Measurements from ENCODE around the gene ISCU.
"Not testable (repeated sequence)": the region's sequence is repeated elsewhere in the genome, so short reads cannot be mapped to it uniquely, and the experiment has no call there.

Gene ISCU

GRCh38 chr12:108547686-108548085 lies 14.7 kb upstream of the ISCU start:
- no peak for DNase-seq

DNA sequence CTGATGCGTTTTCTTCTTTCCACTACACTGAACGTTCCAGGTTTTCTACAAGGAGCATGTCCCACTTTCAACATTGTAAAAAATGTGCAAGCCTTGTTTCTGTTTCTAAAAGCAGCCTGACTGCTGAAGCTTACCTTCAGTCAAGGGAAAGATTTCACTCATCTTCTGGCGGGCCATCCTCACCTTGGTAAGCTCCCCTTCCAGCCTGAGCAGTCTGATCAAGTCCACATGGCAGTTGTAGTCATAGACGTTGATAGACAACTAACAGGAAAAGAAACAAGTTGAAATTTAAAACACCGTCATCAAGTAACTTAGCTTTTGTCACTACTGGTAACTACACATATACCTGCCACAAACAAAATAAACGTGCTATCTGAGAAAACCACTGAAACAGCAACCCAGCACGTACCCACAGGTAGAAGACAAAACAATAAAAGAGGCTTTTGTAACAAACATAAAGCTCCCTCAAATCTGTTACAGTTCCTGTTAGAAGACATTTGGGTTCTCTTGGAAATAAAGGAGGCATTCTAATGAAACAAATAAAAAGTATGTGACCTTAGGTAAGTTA lies 13.4 kb upstream of the ISCU start:
- DNase-seq = no peak

DNA sequence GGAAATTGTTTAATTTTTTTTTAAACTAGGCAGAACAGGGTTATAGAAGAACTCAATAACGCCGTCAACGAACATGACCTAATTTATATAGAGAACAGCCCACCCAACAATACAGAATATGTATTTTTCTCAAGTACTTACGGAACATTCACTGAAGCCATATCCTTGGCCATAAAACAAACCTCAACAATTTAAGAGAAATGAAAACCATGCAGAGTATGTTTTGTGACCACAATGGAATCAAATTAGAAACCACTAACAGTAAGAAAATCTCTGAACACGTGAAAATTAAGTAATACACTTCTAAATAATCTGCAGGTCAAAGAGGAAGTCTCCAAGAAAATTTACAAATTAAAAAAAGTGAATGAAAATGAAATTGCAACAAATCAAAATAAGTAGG lies 10.9 kb upstream of the ISCU start:
- DNase-seq = no peak

GRCh38 chr12:108553799-108554198 lies 8.6 kb upstream of the ISCU start:
- no peak for DNase-seq

GRCh38 chr12:108555383-108555782 lies 7.0 kb upstream of the ISCU start:
- DNase-seq = not testable (repeated sequence)

DNA sequence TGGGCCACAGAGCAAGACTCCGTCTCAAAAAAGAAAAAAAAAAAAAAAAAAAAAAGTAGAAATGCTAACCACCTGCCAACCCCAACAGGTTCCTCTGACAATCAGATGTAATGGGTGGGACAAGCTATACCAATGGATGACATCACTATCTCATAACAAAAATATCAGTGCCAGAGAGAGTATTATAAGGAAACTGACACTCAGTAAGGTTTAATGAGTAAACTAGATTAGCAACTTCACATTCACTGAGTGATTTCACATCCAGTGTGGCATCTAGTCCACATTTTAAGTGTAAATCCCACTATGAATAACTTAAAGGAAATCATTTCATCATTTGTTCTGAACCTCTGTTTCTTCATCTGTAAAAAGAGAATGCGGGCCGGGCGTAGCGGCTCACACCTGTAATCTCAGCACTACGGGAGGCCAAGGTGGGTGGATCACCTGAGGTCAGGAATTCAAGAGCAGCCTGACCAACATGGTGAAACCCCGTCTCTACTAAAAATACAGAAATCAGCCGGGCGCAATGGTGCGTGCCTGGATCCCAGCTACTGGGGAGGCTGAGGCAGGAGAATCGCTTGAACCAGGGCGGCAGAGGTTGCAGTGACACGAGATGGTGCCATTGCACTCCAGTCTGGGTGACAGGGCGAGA lies 3.3 kb upstream of the ISCU start:
- DNase-seq = no peak

DNA sequence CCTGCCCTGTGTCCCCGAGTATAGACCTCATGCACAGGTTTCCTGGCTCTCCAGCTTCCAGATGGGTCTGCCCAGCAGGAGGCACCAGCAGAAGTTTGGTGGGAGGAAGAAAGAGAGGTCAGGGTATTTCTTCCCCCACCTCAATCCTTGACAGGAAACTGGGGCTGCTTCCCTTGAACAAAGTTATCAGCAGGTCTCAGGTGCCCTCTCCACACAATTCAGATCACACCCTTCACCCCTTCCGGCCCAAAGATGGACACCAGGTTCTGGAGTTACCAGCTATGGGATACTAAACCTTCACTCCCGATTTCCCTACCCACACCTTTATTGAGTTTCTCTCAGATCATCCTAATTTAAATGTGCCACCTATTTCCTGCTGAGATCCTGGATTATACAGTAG lies 2.6 kb upstream of the ISCU start:
- DNase-seq = no peak

- peak; percentile 22 for DNase-seq
Observed at GRCh38 chr12:108560321-108560721, 2.1 kb upstream of the ISCU start.

GRCh38 chr12:108560752-108561719 lies 1.4 kb upstream of the ISCU start, which contains the start of gene SART3:
Gene SART3, minus strand, starts transcription at chr12:108561173. Its CDS starts 19 bp downstream, at chr12:108561154.
- DNase-seq = peak; percentile 68

GRCh38 chr12:108561852-108562347 lies 496 bp upstream of the ISCU start:
- DNase-seq = peak; percentile 6

DNA sequence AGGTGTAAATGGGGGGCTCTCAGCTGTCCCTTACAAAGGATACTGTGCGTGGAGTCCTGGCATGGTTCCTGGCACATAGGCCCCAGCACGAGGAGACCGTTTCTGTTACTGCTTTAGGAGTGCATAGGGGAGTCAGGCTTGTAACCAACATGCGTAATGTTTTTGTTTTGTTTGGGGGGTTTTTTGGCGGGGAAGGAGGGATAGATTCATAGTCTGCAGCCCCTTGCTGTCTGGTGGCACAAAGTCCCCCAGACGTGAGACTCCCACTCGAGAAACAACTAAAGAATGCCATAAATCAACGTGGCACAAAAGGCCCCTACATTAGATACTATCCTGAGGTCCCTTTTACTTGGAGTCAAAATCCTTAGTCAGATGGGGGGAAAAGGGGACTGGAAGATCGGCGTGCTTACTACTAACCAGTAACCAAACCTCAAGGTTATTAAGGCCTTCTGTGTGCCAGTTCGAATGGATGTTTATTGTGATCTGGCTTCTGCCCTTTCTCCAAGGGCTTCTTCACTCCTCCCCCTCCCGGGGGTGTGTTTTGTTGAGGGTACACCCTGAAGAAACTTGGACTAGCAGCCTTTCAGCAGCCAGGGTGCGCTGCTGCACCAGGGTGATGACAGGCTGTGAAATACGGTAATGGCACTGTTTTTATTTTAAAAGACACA lies 874 bp downstream of the ISCU start:
- peak; percentile 85 for DNase-seq

DNA sequence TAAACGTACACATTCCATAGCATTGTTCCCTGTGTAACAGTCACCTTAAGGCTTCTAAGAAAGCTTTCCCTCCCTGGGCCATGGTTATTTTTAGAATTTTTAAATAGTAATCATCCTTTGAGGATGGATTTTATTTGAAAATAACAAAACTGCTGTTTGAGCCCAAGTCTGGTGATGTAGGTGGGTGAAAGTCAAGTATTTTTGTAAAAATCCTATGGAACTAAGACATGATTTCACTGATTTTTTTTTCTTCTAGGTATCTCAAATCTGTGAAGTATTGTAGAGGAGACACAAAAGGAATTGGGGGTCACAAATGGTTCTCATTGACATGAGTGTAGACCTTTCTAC lies 1.4 kb downstream of the ISCU start:
- DNase-seq = no peak

DNA sequence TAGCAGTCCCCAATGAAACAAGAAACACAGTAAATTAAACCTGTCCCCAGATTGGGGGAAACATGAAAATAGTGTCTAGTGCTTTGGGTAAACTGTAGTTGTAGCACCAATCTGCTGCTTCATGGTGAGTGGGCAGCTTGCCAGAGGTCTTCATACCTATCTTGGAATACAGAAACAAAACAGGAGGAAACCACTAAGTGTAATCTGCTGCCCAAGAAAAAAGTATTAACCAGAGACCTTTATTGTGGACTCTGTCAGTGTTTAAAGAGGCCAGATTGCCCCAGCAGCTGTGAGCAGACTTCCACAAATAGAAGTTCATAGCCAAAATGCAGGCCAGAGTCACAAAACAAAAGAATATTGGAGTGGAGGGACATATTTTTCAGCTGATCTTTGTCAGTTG lies 2.3 kb downstream of the ISCU start:
- DNase-seq = no peak

DNA sequence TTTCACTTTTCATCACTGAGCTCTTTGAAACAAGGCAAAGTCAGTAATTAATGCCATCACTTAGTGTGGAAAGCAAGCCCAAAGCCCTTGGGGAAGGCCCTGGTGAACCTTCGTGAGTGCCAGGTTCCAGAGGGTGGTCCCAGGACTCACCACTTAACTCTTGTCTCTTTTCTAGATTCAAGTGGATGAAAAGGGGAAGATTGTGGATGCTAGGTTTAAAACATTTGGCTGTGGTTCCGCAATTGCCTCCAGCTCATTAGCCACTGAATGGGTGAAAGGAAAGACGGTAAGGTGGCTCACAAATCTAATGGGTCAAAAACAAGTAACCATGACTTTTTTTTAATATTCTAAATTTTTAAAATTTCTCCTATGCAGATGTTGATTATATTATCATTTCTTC lies 2.8 kb downstream of the ISCU start:
- no peak for DNase-seq

- DNase-seq = peak; percentile 64
Observed at GRCh38 chr12:108565976-108566375, 3.6 kb downstream of the ISCU start.

DNA sequence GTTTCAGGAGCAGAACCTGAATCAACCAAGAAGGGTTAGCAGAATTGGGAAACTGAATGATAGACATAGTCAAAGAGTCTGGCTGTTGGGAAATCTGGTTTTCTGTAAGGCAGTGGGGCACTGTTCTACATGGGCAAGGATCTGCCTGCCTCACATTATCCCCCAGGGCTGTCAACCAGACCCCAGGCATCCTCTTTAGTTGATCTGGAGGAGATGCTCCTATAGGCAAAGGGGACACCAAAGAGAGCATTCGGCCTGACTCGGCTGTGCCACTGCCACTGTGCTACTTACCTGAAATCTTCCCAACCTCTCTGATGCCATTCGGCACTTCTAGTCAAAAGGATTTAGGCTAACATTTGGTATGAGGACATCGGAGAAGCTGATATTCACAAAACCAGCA lies 4.1 kb downstream of the ISCU start:
- DNase-seq = no peak

DNA sequence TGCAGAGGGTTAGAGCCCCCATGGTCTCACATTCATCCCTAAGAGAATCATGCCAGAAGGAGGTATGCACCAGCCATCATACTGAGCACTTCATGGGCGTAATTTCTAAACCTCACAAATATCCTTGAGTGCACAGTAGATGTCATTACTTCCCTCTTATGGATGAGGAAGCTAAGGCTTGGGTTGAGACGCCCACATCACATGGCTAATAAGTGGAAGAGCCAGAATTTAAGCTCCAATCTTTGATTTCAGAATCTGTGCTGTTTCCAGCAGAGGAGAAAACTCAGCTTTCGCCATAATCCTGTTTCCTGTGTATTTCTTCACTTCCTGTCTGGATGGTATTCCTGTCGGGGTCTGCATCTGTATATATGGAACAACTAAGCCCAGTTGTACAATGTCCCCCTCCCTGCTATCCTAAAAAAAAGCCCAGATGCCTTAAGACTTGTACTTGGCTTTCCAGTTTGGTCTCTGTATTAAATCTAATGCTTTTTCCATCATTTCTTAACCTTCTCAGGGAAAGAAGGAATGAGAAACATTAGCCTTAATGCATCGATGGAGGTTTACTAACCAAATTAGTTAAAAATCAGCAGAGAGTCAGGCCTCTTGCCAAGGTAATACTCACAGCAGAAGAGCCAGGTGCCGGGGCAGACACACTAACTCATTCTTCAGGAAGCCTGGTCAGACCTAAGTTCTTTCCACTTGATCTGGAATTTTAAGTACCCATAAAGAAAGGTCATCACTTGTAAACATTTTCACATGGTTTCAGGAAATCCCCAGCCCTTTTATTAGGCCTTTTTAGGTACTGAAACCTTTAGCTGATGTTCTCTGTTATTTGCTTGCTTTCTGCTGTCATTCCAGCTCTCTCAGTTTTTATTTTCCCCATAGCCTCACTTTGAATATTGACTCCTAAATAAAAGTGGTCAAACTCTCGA lies 5.3 kb downstream of the ISCU start:
- no peak for DNase-seq

- DNase-seq = no peak
Observed at GRCh38 chr12:108568338-108569154, 6.2 kb downstream of the ISCU start.

GRCh38 chr12:108570743-108571608 lies 8.6 kb downstream of the ISCU start:
- no peak for DNase-seq

DNA sequence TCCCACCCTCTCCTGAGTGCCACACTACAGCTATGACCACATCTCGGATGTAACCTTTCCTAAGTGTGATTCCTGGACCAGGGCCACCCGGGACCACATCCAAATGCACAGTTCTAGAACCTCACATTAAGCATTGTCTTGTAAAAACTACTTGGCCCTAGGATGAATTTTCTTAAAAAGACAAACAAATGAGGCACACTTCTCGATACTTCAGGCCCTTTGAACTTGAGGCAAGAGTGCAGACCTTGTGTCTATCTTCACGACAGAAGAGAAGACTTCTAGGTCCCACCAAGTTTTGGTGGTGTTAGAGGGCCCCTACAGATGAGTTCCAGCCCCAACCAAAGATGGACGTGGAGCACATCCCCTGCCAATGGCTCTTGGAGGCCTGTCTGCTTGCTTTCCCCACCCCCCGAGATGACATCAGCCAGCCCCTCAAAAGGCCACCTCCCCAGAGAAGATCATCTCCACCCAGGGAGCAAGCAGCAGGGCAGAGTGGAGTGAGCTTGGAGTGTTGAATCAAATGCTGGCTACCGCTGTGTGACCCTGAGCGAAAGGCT lies 9.3 kb downstream of the ISCU start:
- DNase-seq = no peak

Data from NCI-H226 (cell line).